H9 (cell line): ENCODE measurements around the gene PGAP6. TPM values are rescaled to one million over a fixed set of nuclear protein-coding genes. Genes with fewer than 3 reads are reported as not detected.

Experiments
- DNase-seq: peaks from one replicate; pipeline ENCODE4 v3.0.0-alpha.2; 2017
- H2AFZ ChIP-seq: one replicate; pipeline ENCODE4 v1.6.1; 2013; ENCODE audit warnings: mild to moderate bottlenecking, low read length, control low read depth, moderate library complexity
- H2AK5ac ChIP-seq: 2 replicates; pipeline ENCODE4 v1.6.1; 2013; ENCODE audit warnings: low read length, control low read depth, mixed read lengths; ENCODE audit not compliant: insufficient read length
- H2BK120ac ChIP-seq: one replicate; pipeline ENCODE4 v1.6.1; 2013; ENCODE audit warnings: low read depth, mild to moderate bottlenecking, low read length, control low read depth, inconsistent platforms; ENCODE audit not compliant: poor library complexity, severe bottlenecking
- H2BK12ac ChIP-seq: 2 replicates; pipeline ENCODE4 v1.6.1; 2013; ENCODE audit warnings: low read length, control low read depth, mixed read lengths, low read depth; ENCODE audit not compliant: insufficient read length
- H2BK15ac ChIP-seq: 2 replicates; pipeline ENCODE4 v1.6.1; 2013; ENCODE audit warnings: low read depth, low read length, control low read depth
- H2BK20ac ChIP-seq: one replicate; pipeline ENCODE4 v1.6.1; 2013; ENCODE audit warnings: low read depth, mild to moderate bottlenecking, low read length, control low read depth, inconsistent platforms; ENCODE audit not compliant: poor library complexity, severe bottlenecking
- H2BK5ac ChIP-seq: 2 replicates; pipeline ENCODE4 v1.6.1; 2013; ENCODE audit warnings: low read length, control low read depth, mixed read lengths; ENCODE audit not compliant: insufficient read length
- H3K14ac ChIP-seq: 2 replicates; pipeline ENCODE4 v1.6.1; 2013; ENCODE audit warnings: low read length, control low read depth; ENCODE audit not compliant: insufficient read depth
- H3K18ac ChIP-seq: 2 replicates; pipeline ENCODE4 v1.6.1; 2013; ENCODE audit warnings: low read depth, mild to moderate bottlenecking, mixed read lengths, low read length, control low read depth; ENCODE audit not compliant: insufficient read length
- H3K23ac ChIP-seq: 2 replicates; pipeline ENCODE4 v1.6.1; 2013; ENCODE audit warnings: low read length, control low read depth, mixed read lengths, low read depth; ENCODE audit not compliant: insufficient read length
- H3K23me2 ChIP-seq: 2 replicates; pipeline ENCODE4 v1.6.1; 2013; ENCODE audit warnings: low read depth, mild to moderate bottlenecking, mixed read lengths, low read length, control low read depth; ENCODE audit not compliant: insufficient read length, poor library complexity, severe bottlenecking
- H3K27ac ChIP-seq: 2 replicates; pipeline ENCODE4 v1.5.1; 2013; ENCODE audit warnings: low read length, control low read depth, mixed read lengths, low read depth; ENCODE audit not compliant: insufficient read length
- H3K27me3 ChIP-seq: 2 replicates; pipeline ENCODE4 v1.6.1; 2013; ENCODE audit warnings: low read length, control low read depth, inconsistent platforms; ENCODE audit not compliant: insufficient read depth
- H3K4ac ChIP-seq: 2 replicates; pipeline ENCODE4 v1.6.1; 2013; ENCODE audit warnings: low read depth, mild to moderate bottlenecking, control low read depth, inconsistent platforms, low read length, moderate library complexity
- H3K4me1 ChIP-seq: 2 replicates; pipeline ENCODE4 v1.6.1; 2013; ENCODE audit warnings: low read length, control low read depth, inconsistent platforms; ENCODE audit not compliant: insufficient read depth
- H3K4me2 ChIP-seq: 2 replicates; pipeline ENCODE4 v1.6.1; 2013; ENCODE audit warnings: low read length, control low read depth, mixed read lengths; ENCODE audit not compliant: insufficient read length, insufficient read depth
- H3K56ac ChIP-seq: 2 replicates; pipeline ENCODE4 v1.6.1; 2013; ENCODE audit warnings: low read depth, mild to moderate bottlenecking, mixed read lengths, low read length, control low read depth; ENCODE audit not compliant: insufficient read length
- H3K79me1 ChIP-seq: 2 replicates; pipeline ENCODE4 v1.6.1; 2013; ENCODE audit warnings: low read depth, mild to moderate bottlenecking, moderate library complexity, low read length, control low read depth, inconsistent platforms; ENCODE audit not compliant: insufficient read depth, poor library complexity, severe bottlenecking
- H3K79me2 ChIP-seq: 2 replicates; pipeline ENCODE4 v1.6.1; 2013; ENCODE audit warnings: low read length, control low read depth, inconsistent platforms; ENCODE audit not compliant: insufficient read depth
- H3K9ac ChIP-seq: 2 replicates; pipeline ENCODE4 v1.6.1; 2013; ENCODE audit warnings: low read length, control low read depth, mixed read lengths; ENCODE audit not compliant: insufficient read length; ENCODE audit errors: extremely low read depth
- H3K9me3 ChIP-seq: one replicate; pipeline ENCODE4 v1.6.1; 2013; ENCODE audit warnings: low read depth, low read length, inconsistent platforms; ENCODE audit not compliant: control insufficient read depth
- H3T11ph ChIP-seq: one replicate; pipeline ENCODE4 v1.6.1; 2013; ENCODE audit warnings: mild to moderate bottlenecking, low read length, control low read depth, inconsistent platforms
- H4K20me1 ChIP-seq: one replicate; pipeline ENCODE4 v1.6.1; 2013; ENCODE audit not compliant: control insufficient read depth, insufficient read length, insufficient read depth
- H4K5ac ChIP-seq: 2 replicates; pipeline ENCODE4 v1.6.1; 2013; ENCODE audit warnings: low read depth, mild to moderate bottlenecking, mixed read lengths, low read length, control low read depth; ENCODE audit not compliant: insufficient read length
- H4K8ac ChIP-seq: replicated peaks from 2 replicates; pipeline ENCODE4 v1.6.1; 2013; ENCODE audit warnings: low read length, control low read depth, mixed read lengths, low read depth; ENCODE audit not compliant: insufficient read length
- H4K91ac ChIP-seq: 2 replicates; pipeline ENCODE4 v1.6.1; 2013; ENCODE audit warnings: low read depth, mild to moderate bottlenecking, moderate library complexity, mixed read lengths, low read length, control low read depth; ENCODE audit not compliant: insufficient read length
- H3K27ac Mint-ChIP-seq, 3 experiments: 2 replicates in 2 of 3; 3 replicates in 1 of 3; pipeline ENCODE4 v1.8.0; 2020 to 2021; ENCODE audit warnings: mixed read lengths in 3 of 3, mild to moderate bottlenecking in 1 of 3, moderate library complexity in 1 of 3
- H3K27me3 Mint-ChIP-seq: 2 replicates; pipeline ENCODE4 v1.8.0; 2021; ENCODE audit warnings: low read depth, mild to moderate bottlenecking, moderate library complexity, mixed read lengths
- H3K36me3 Mint-ChIP-seq, 3 experiments: 2 replicates in 2 of 3; 3 replicates in 1 of 3; pipeline ENCODE4 v1.8.0; 2020 to 2021; ENCODE audit warnings: low read depth in 3 of 3, mixed read lengths in 3 of 3; ENCODE audit not compliant: insufficient read depth in 1 of 3
- H3K4me1 Mint-ChIP-seq, 2 experiments: 2 replicates each; pipeline ENCODE4 v1.8.0; 2020; ENCODE audit warnings: mixed read lengths in 2 of 2
- H3K4me3 Mint-ChIP-seq, 2 experiments: 2 replicates in 1 of 2; 3 replicates in 1 of 2; pipeline ENCODE4 v1.8.0; 2020 to 2021; ENCODE audit warnings: mild to moderate bottlenecking in 2 of 2, mixed read lengths in 2 of 2, moderate library complexity in 1 of 2
- H3K9me3 Mint-ChIP-seq, 2 experiments: 2 replicates in 1 of 2; 3 replicates in 1 of 2; pipeline ENCODE4 v1.8.0; 2020; ENCODE audit warnings: mild to moderate bottlenecking in 2 of 2, mixed read lengths in 2 of 2, moderate library complexity in 1 of 2
- CTCF ChIP-seq: fragments of 200-600 bp; sonication (generic); conservative IDR thresholded peaks from 3 replicates; pipeline ENCODE4 v1.8.0; 2021; ENCODE audit warnings: antibody characterized with exemption, mild to moderate bottlenecking
- WGBS: extraction: QIAGEN DNeasy Blood & Tissue Kit; methylation state at CpG from one replicate; pipeline ENCODE4 v1.1.7; 2013; ENCODE audit warnings: missing lambda C conversion rate, low lambda C conversion rate, mixed read lengths; ENCODE audit not compliant: insufficient read length; ENCODE audit errors: extremely low coverage; 5-methylcytosine and 5-hydroxymethylcytosine counted together
- total RNA-seq: library from RNA; stranded (reverse); gene quantifications from 2 replicates; pipeline ENCODE4 v1.2.1, GENCODE V29; 2021

PGAP6 gene
- total RNA-seq, 1 experiment from 2014 or later: 111 TPM

GRCh38 chr16:411576-412265 lies 29.9 kb upstream of the PGAP6 start:
- Histone ChIP-seq H3K23me2 (no peaks in the 10 kb centered on the region), H3K4me2 (no peak overlapping the region), H3K18ac (no peak overlapping the region), H3K4me1 (no peaks in the 10 kb centered on the region), H4K91ac (no peak overlapping the region), H3K27ac (no peak overlapping the region), H2AK5ac (no peak overlapping the region), H3K79me1 (no peaks in the 10 kb centered on the region), H4K20me1 (no peaks in the 10 kb centered on the region), H3K14ac (no peak overlapping the region), H2BK15ac (no peak overlapping the region), H4K5ac (no peak overlapping the region), H2AFZ (no peak overlapping the region), H3K56ac (no peak overlapping the region), H3K23ac (no peak overlapping the region), H3K79me2 (no peaks in the 10 kb centered on the region), H2BK20ac (no peak overlapping the region), H2BK120ac (no peak overlapping the region), H3K27me3 (no peaks in the 10 kb centered on the region), H3K9me3 (no peaks in the 10 kb centered on the region), H3K9ac (no peak overlapping the region), H3K4ac (no peak overlapping the region), H3T11ph (no peak overlapping the region), H2BK5ac (no peak overlapping the region), H2BK12ac (no peak overlapping the region), H4K8ac (no peak overlapping the region)
- TF ChIP-seq CTCF: no peak
- no peaks in the 10 kb centered on the region for H3K27me3 Mint-ChIP-seq
- no peak overlapping the region for H3K4me3 Mint-ChIP-seq
- no peaks in the 10 kb centered on the region for H3K9me3 Mint-ChIP-seq
- no peak overlapping the region; a peak in 1 of 7 replicates for H3K27ac Mint-ChIP-seq
- H3K36me3 Mint-ChIP-seq: peaks cover 0 to 18% (median 17%) of the 10 kb centered on the region in 3 experiments; a peak in 5 of 7 replicates
- WGBS: no CpG with 5 or more reads among the region's 26 CpGs
- no peak for DNase-seq
- no peaks in the 10 kb centered on the region for H3K4me1 Mint-ChIP-seq
